H1 (cell line): ENCODE data around the gene CTNND2. TPM values are rescaled to one million over a fixed set of nuclear protein-coding genes. Genes with fewer than 3 reads are reported as not detected.
A peak's percentile ranks its signal among the peaks of the same experiment; 100 is the strongest.

Source experiments
- CTCF ChIA-PET: fragments of 300-600 bp; sonication (Branson Sonifier 250); formaldehyde crosslinking; loops from one replicate; lab custom pipeline; 2021; ENCODE audit not compliant: partially characterized antibody; lab: Charles Lee
- POLR2A ChIA-PET: fragments of 300-600 bp; sonication (Branson Sonifier 250); formaldehyde crosslinking; loops from one replicate; lab custom pipeline; 2021; ENCODE audit warnings: inconsistent platforms; ENCODE audit not compliant: partially characterized antibody; lab: Charles Lee
- DNase-seq, 2 experiments: peaks; one replicate each; pipeline versions ENCODE4 v3.0.0 to v3.0.0-alpha.2; 2010 to 2022; ENCODE audit warnings: low spot score in 2 of 2, low read depth in 1 of 2, mixed read lengths in 1 of 2
- FAIRE-seq: peaks from 2 replicates; lab custom pipeline; 2011; peaks lifted over from hg19 to GRCh38; lab: Jason Lieb, UNC
- H2AFZ ChIP-seq: 2 replicates; pipeline ENCODE4 v1.8.1; 2012; ENCODE audit warnings: low read length, inconsistent platforms
- H2AK5ac ChIP-seq: 2 replicates; pipeline ENCODE4 v1.6.1; 2013; ENCODE audit warnings: low read depth, low read length
- H2BK120ac ChIP-seq: replicated peaks from 2 replicates; pipeline ENCODE3; 2013; ENCODE audit warnings: low read depth, low read length, inconsistent platforms
- H2BK12ac ChIP-seq: 2 replicates; pipeline ENCODE4 v1.6.1; 2013; ENCODE audit warnings: low read depth, low read length
- H2BK15ac ChIP-seq: 2 replicates; pipeline ENCODE4 v1.6.1; 2013; ENCODE audit warnings: low read length
- H2BK20ac ChIP-seq: 2 replicates; pipeline ENCODE4 v1.6.1; 2013; ENCODE audit warnings: low read length
- H2BK5ac ChIP-seq: 2 replicates; pipeline ENCODE4 v1.6.1; 2013; ENCODE audit warnings: low read depth, low read length
- H3K14ac ChIP-seq: 2 replicates; pipeline ENCODE4 v1.6.1; 2013; ENCODE audit warnings: inconsistent platforms; ENCODE audit not compliant: insufficient read length
- H3K18ac ChIP-seq: 2 replicates; pipeline ENCODE4 v1.6.1; 2013; ENCODE audit warnings: low read length; ENCODE audit errors: extremely low read depth
- H3K23ac ChIP-seq: 2 replicates; pipeline ENCODE4 v1.6.1; 2013; ENCODE audit warnings: inconsistent platforms; ENCODE audit not compliant: insufficient read length
- H3K23me2 ChIP-seq: 2 replicates; pipeline ENCODE4 v1.6.1; 2013; ENCODE audit warnings: low read depth, low read length
- H3K27ac ChIP-seq: 2 replicates; pipeline ENCODE4 v1.6.1; 2011; ENCODE audit warnings: low read depth, low read length, inconsistent platforms
- H3K27me3 ChIP-seq, 4 experiments: replicated peaks in 1 of 4; 1 replicate in 1 of 4; 2 replicates in 3 of 4; pipeline versions ENCODE4 v1.6.1 to v1.8.1; 2011 to 2013; ENCODE audit warnings: low read length in 3 of 4, mild to moderate bottlenecking in 3 of 4, inconsistent platforms in 2 of 4, mixed read lengths in 2 of 4, moderate library complexity in 1 of 4; ENCODE audit not compliant: control insufficient read depth in 3 of 4, insufficient read depth in 3 of 4; ENCODE audit errors: extremely low read depth in 1 of 4
- H3K36me3 ChIP-seq, 4 experiments: 2 replicates each; pipeline versions ENCODE4 v1.6.1 to v1.8.1; 2011 to 2013; ENCODE audit warnings: mild to moderate bottlenecking in 4 of 4, low read length in 3 of 4, moderate library complexity in 2 of 4, control low read depth in 1 of 4, inconsistent platforms in 1 of 4; ENCODE audit not compliant: insufficient read depth in 4 of 4, control insufficient read depth in 2 of 4
- H3K4ac ChIP-seq: replicated peaks from 2 replicates; pipeline ENCODE3; 2013; ENCODE audit warnings: low read length, low read depth, mixed read lengths, inconsistent platforms; ENCODE audit not compliant: insufficient read length
- H3K4me1 ChIP-seq, 4 experiments: replicated peaks in 1 of 4; 1 replicate in 1 of 4; 2 replicates in 3 of 4; pipeline versions ENCODE4 v1.6.1 to v1.8.1; 2011 to 2013; ENCODE audit warnings: low read length in 3 of 4, inconsistent platforms in 2 of 4, mixed read lengths in 1 of 4; ENCODE audit not compliant: insufficient read depth in 4 of 4, control insufficient read depth in 3 of 4
- H3K4me2 ChIP-seq, 2 experiments: 2 replicates each; pipeline versions ENCODE4 v1.6.1 to v1.8.1; 2011 to 2013; ENCODE audit warnings: low read depth in 2 of 2, low read length in 2 of 2, control low read depth in 1 of 2, inconsistent platforms in 1 of 2, mild to moderate bottlenecking in 1 of 2; ENCODE audit not compliant: insufficient read depth in 1 of 2
- H3K4me3 ChIP-seq, 4 experiments: fragments of 200-600, 300-600 bp in 1 of 4; sonication (generic), shearing (Covaris generic), sonication (Bioruptor Twin) in 1 of 4; 2 replicates each; pipeline versions ENCODE4 v1.5.1 to v1.8.1; 2011 to 2016; ENCODE audit warnings: low read length in 4 of 4, low read depth in 3 of 4, control low read depth in 2 of 4, inconsistent platforms in 2 of 4, mild to moderate bottlenecking in 2 of 4, mixed read lengths in 1 of 4, moderate library complexity in 1 of 4; ENCODE audit not compliant: insufficient read depth in 2 of 4; ENCODE audit errors: extremely low read depth in 1 of 4
- H3K56ac ChIP-seq: replicated peaks from 2 replicates; pipeline ENCODE3; 2013; ENCODE audit warnings: low read depth, mild to moderate bottlenecking, mixed read lengths, low read length, inconsistent platforms; ENCODE audit not compliant: insufficient read length
- H3K79me1 ChIP-seq: 2 replicates; pipeline ENCODE4 v1.6.1; 2013; ENCODE audit warnings: low read depth, low read length, control low read depth
- H3K79me2 ChIP-seq, 2 experiments: 2 replicates each; pipeline versions ENCODE4 v1.6.1 to v1.8.1; 2012 to 2013; ENCODE audit warnings: low read length in 2 of 2, mild to moderate bottlenecking in 2 of 2, inconsistent platforms in 1 of 2; ENCODE audit not compliant: insufficient read depth in 2 of 2, control insufficient read depth in 1 of 2
- H3K9ac ChIP-seq, 4 experiments: replicated peaks in 1 of 4; 1 replicate in 1 of 4; 2 replicates in 3 of 4; pipeline versions ENCODE4 v1.6.1 to v1.8.1; 2011 to 2013; ENCODE audit warnings: low read depth in 3 of 4, low read length in 3 of 4, control low read depth in 2 of 4, mild to moderate bottlenecking in 2 of 4, moderate library complexity in 2 of 4, inconsistent platforms in 1 of 4; ENCODE audit errors: extremely low read depth in 1 of 4
- H3K9me3 ChIP-seq, 2 experiments: 2 replicates each; pipeline versions ENCODE4 v1.6.1 to v1.8.1; 2012 to 2013; ENCODE audit warnings: mild to moderate bottlenecking in 2 of 2, moderate library complexity in 2 of 2, control low read depth in 1 of 2, inconsistent platforms in 1 of 2, low read depth in 1 of 2, low read length in 1 of 2, mixed read lengths in 1 of 2; ENCODE audit not compliant: insufficient read depth in 2 of 2
- H4K20me1 ChIP-seq, 2 experiments: replicated peaks in 1 of 2; 2 replicates each; pipeline versions ENCODE3 to v1.8.1; 2011 to 2013; ENCODE audit warnings: inconsistent platforms in 2 of 2, low read length in 2 of 2, mild to moderate bottlenecking in 1 of 2; ENCODE audit not compliant: insufficient read depth in 2 of 2, control insufficient read depth in 1 of 2
- H4K5ac ChIP-seq: 2 replicates; pipeline ENCODE4 v1.6.1; 2013; ENCODE audit warnings: low read length, low read depth, mixed read lengths, inconsistent platforms; ENCODE audit not compliant: insufficient read length
- H4K8ac ChIP-seq: 2 replicates; pipeline ENCODE4 v1.8.0; 2013; ENCODE audit warnings: mild to moderate bottlenecking, moderate library complexity, low read length, inconsistent platforms; ENCODE audit not compliant: insufficient read depth; ENCODE audit errors: extremely low read depth
- H4K91ac ChIP-seq: replicated peaks from 2 replicates; pipeline ENCODE3; 2013; ENCODE audit warnings: low read length, mixed read lengths, inconsistent platforms; ENCODE audit not compliant: insufficient read length
- CBX8 ChIP-seq: fragments of 300-800, 300-1000 bp; sonication (generic); IDR thresholded peaks from 2 replicates; pipeline ENCODE4 v1.7.1; 2016; ENCODE audit warnings: low read depth, low read length, borderline replicate concordance
- CREB1 ChIP-seq: IDR thresholded peaks from 2 replicates; pipeline ENCODE4 v1.6.1; 2012; ENCODE audit warnings: inconsistent platforms
- EGR1 ChIP-seq: IDR thresholded peaks from 2 replicates; pipeline ENCODE4 v1.6.1; 2011; ENCODE audit warnings: low read depth, low read length, borderline replicate concordance
- NRF1 ChIP-seq: IDR thresholded peaks from 2 replicates; pipeline ENCODE4 v1.6.1; 2011; ENCODE audit warnings: mild to moderate bottlenecking, low read depth, low read length, improper control_type of control experiment
- POLR2AphosphoS5 ChIP-seq: IDR thresholded peaks from 2 replicates; pipeline ENCODE4 v1.6.1; 2011; ENCODE audit warnings: low read depth, low read length
- RBBP5 ChIP-seq: IDR thresholded peaks from 2 replicates; pipeline ENCODE4 v1.7.1; 2012; ENCODE audit warnings: low read depth, mild to moderate bottlenecking, inconsistent platforms, low read length, moderate library complexity, borderline replicate concordance
- RFX5 ChIP-seq: IDR thresholded peaks from 2 replicates; pipeline ENCODE4 v1.6.1; 2011; ENCODE audit warnings: low read depth, low read length, improper control_type of control experiment, borderline replicate concordance
- WGBS, 2 experiments: shearing (Covaris generic) in 1 of 2; methylation state at CpG; one replicate each; pipeline versions ENCODE4 v1.1.6 to v1.1.7; 2013 to 2015; ENCODE audit warnings: low lambda C conversion rate in 2 of 2, mixed read lengths in 2 of 2, inconsistent platforms in 1 of 2, low coverage in 1 of 2, missing lambda C conversion rate in 1 of 2; ENCODE audit not compliant: insufficient replicate concordance in 2 of 2, insufficient coverage in 1 of 2, insufficient read length in 1 of 2; ENCODE audit errors: extremely low coverage in 1 of 2, missing lambda C conversion rate in 1 of 2; 5-methylcytosine and 5-hydroxymethylcytosine counted together
- polyA plus RNA-seq, 7 experiments: library from polyadenylated mRNA; depleted of rRNA in 3 of 7; stranded (reverse) in 5 of 7; unstranded in 2 of 7; fragments of >200 nt in 5 of 7; fragments of 200-250 nt in 2 of 7; gene quantifications; 1 replicate in 5 of 7; 2 replicates in 1 of 7; 4 replicates in 1 of 7; pipeline versions ENCODE4 v1.2.1 to v1.2.3, GENCODE V29; 2011 to 2013; ENCODE audit warnings: missing spikeins in 2 of 7, mixed read lengths in 2 of 7
- total RNA-seq: library from RNA; stranded (reverse); fragmentation: NEBNext Ultra II Directional; extraction: Animal tissue kit (Norgen Biotek cat#: 25700); gene quantifications from 2 replicates; pipeline ENCODE4 v1.2.1, GENCODE V29; 2021

The CTNND2 gene
- total and polyA plus RNA-seq, 2 of the 8 experiments (the other 6 are each of a cell fraction or from before 2014, with no cell fraction given): 7.4 to 14.2 TPM

DNA sequence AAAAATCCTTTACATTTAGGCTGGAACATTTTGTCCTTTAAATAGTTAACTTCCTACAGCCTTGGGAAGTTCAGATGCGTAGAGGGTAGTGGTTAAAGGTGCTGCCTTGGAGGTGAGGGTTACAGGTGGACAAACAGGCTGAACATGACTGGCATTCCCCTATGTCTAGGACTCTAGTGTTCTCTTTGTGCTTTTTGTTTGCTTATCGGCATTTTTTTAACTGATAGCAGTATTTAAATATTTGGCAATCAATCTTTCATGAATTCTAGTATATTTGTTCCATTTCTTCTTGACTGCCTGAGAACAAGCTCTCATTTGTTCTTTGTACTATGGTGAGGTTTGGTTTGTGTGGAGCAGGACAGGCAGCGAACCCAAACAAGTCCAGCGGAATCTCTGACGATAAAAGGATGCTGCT, 307.6 kb downstream of the CTNND2 start:
- Histone ChIP-seq H2AFZ (no peak overlapping the region), H3K4me3 (no peak overlapping the region), H4K5ac (no peak overlapping the region), H3K4me2 (no peak overlapping the region), H3K18ac (no peak overlapping the region), H3K27me3 (no peaks in the 10 kb centered on the region), H2BK120ac (peak overlapping the region; percentile 65), H3K27ac (no peak overlapping the region), H2BK20ac (no peak overlapping the region), H3K79me2 (no peaks in the 10 kb centered on the region), H3K36me3 (no peaks in the 10 kb centered on the region), H2BK12ac (no peak overlapping the region; the same call in 1 of the 2 replicates), H4K8ac (no peak overlapping the region), H3K4me1 (peaks cover 0 to 2% (median under 1%) of the 10 kb centered on the region in 4 experiments; a peak in 1 of 7 replicates), H4K91ac (no peak overlapping the region), H2BK5ac (no peak overlapping the region), H3K14ac (no peak overlapping the region), H3K56ac (no peak overlapping the region), H3K4ac (no peak overlapping the region), H3K23ac (no peak overlapping the region), H3K23me2 (no peaks in the 10 kb centered on the region), H3K79me1 (no peaks in the 10 kb centered on the region), H2AK5ac (no peak overlapping the region), H3K9ac (no peak overlapping the region), H3K9me3 (no peaks in the 10 kb centered on the region), H4K20me1 (no peaks in the 10 kb centered on the region), H2BK15ac (no peak overlapping the region)
- FAIRE-seq (no peak), DNase-seq (no peak)
- WGBS, 2 experiments: 86% methylated on average over 5 of the region's 5 CpGs; no CpG with 5 or more reads in 1 of the 2 experiments
- CTCF ChIA-PET: no interaction called here
- POLR2A ChIA-PET: interaction anchor here (0.7 kb wide), 1 partner anchor 74 kb away, joined by 3 read pairs; no protein-coding TSS in a partner anchor
- TF ChIP-seq CBX8 (no peak), EGR1 (no peak), CREB1 (no peak), RBBP5 (no peak), RFX5 (no peak), NRF1 (no peak), POLR2AphosphoS5 (no peak)
